Activated T-cell treated with anti-CD3 and anti-CD28 coated beads, Interleukin-2, amount 50 U/mL, for 24 hours (primary cell): ENCODE data around the gene RAD9A.

Experiments used
- DNase-seq: peaks from one replicate; pipeline ENCODE4 v3.0.0-alpha.2; 2020
- H3K27ac Mint-ChIP-seq: 2 replicates; pipeline ENCODE4 v1.8.0; 2020; ENCODE audit warnings: mild to moderate bottlenecking, mixed read lengths
- H3K27me3 Mint-ChIP-seq: 2 replicates; pipeline ENCODE4 v1.8.0; 2020; ENCODE audit warnings: mixed read lengths
- H3K36me3 Mint-ChIP-seq: 2 replicates; pipeline ENCODE4 v1.8.0; 2020; ENCODE audit warnings: low read depth, mixed read lengths
- H3K4me1 Mint-ChIP-seq: 2 replicates; pipeline ENCODE4 v1.8.0; 2020; ENCODE audit warnings: low read depth, mixed read lengths
- H3K4me3 Mint-ChIP-seq: 2 replicates; pipeline ENCODE4 v1.8.0; 2020; ENCODE audit warnings: mild to moderate bottlenecking, moderate library complexity, mixed read lengths
- H3K9me3 Mint-ChIP-seq: 2 replicates; pipeline ENCODE4 v1.8.0; 2020; ENCODE audit warnings: mixed read lengths

RAD9A gene

GRCh38 chr11:67391304-67392182, at the start of gene RAD9A:
RAD9A (plus strand) TSS chr11:67391986; CDS start chr11:67392045, 59 bp downstream.
- Mint-ChIP-seq H3K9me3 (no peaks in the 10 kb centered on the region), H3K4me3 (peak within 1 kb of the TSS; percentile 95), H3K27me3 (no peaks in the 10 kb centered on the region), H3K4me1 (peaks cover 39% of the 10 kb centered on the region), H3K36me3 (peaks cover 46% of the 10 kb centered on the region), H3K27ac (peak within 1 kb of the TSS; percentile 90)
- DNase-seq, result peak; percentile 92

- no peaks in the 10 kb centered on the region for H3K9me3 Mint-ChIP-seq
- peak overlapping the region; percentile 75 for H3K27ac Mint-ChIP-seq
- no peak for DNase-seq
- peaks cover 48% of the 10 kb centered on the region for H3K4me1 Mint-ChIP-seq
- H3K36me3 Mint-ChIP-seq, result no peaks in the 10 kb centered on the region
- no peaks in the 10 kb centered on the region for H3K27me3 Mint-ChIP-seq
- H3K4me3 Mint-ChIP-seq, result no peak overlapping the region
Observed at GRCh38 chr11:67344264-67344663, 47.5 kb upstream of the RAD9A start.

- Mint-ChIP-seq H3K36me3 (no peaks in the 10 kb centered on the region), H3K4me1 (peaks cover 58% of the 10 kb centered on the region), H3K27me3 (no peaks in the 10 kb centered on the region), H3K27ac (peak overlapping the region; percentile 75), H3K4me3 (no peak overlapping the region), H3K9me3 (no peaks in the 10 kb centered on the region)
- DNase-seq, result peak; percentile 35
Observed at GRCh38 chr11:67345247-67345919, 46.4 kb upstream of the RAD9A start.

- Mint-ChIP-seq H3K4me1 (peaks cover 61% of the 10 kb centered on the region), H3K9me3 (no peaks in the 10 kb centered on the region), H3K27me3 (no peaks in the 10 kb centered on the region), H3K27ac (peak overlapping the region; percentile 75), H3K36me3 (no peaks in the 10 kb centered on the region), H3K4me3 (no peak overlapping the region)
- no peak for DNase-seq
Observed at GRCh38 chr11:67345920-67346819, 45.6 kb upstream of the RAD9A start.

GRCh38 chr11:67347964-67348749, 43.6 kb upstream of the RAD9A start:
- H3K4me1 Mint-ChIP-seq, result peaks cover 76% of the 10 kb centered on the region
- H3K4me3 Mint-ChIP-seq, result no peak overlapping the region
- H3K27ac Mint-ChIP-seq, result peak overlapping the region; percentile 7
- no peaks in the 10 kb centered on the region for H3K9me3 Mint-ChIP-seq
- DNase-seq, result no peak
- H3K36me3 Mint-ChIP-seq, result peaks cover 2% of the 10 kb centered on the region
- H3K27me3 Mint-ChIP-seq, result no peaks in the 10 kb centered on the region

- Mint-ChIP-seq H3K36me3 (peaks cover 4% of the 10 kb centered on the region), H3K27ac (peak overlapping the region; percentile 42), H3K9me3 (no peaks in the 10 kb centered on the region), H3K4me3 (no peak overlapping the region), H3K27me3 (no peaks in the 10 kb centered on the region), H3K4me1 (peaks cover 79% of the 10 kb centered on the region)
- DNase-seq, result no peak
Observed at GRCh38 chr11:67349036-67349435, 42.8 kb upstream of the RAD9A start.

- Mint-ChIP-seq H3K4me1 (peaks cover 79% of the 10 kb centered on the region), H3K27ac (peak overlapping the region; percentile 42), H3K9me3 (no peaks in the 10 kb centered on the region), H3K4me3 (no peak overlapping the region), H3K36me3 (peaks cover 4% of the 10 kb centered on the region), H3K27me3 (no peaks in the 10 kb centered on the region)
- DNase-seq, result no peak
Observed at GRCh38 chr11:67349457-67349856, 42.3 kb upstream of the RAD9A start.

GRCh38 chr11:67349928-67350465, 41.8 kb upstream of the RAD9A start:
- peaks cover 79% of the 10 kb centered on the region for H3K4me1 Mint-ChIP-seq
- no peaks in the 10 kb centered on the region for H3K9me3 Mint-ChIP-seq
- H3K4me3 Mint-ChIP-seq, result no peak overlapping the region
- peaks cover 4% of the 10 kb centered on the region for H3K36me3 Mint-ChIP-seq
- peak overlapping the region; percentile 42 for H3K27ac Mint-ChIP-seq
- H3K27me3 Mint-ChIP-seq, result no peaks in the 10 kb centered on the region
- no peak for DNase-seq

- peak overlapping the region; percentile 63 for H3K4me3 Mint-ChIP-seq
- H3K27me3 Mint-ChIP-seq, result no peaks in the 10 kb centered on the region
- peak; percentile 75 for DNase-seq
- H3K4me1 Mint-ChIP-seq, result peaks cover 65% of the 10 kb centered on the region
- H3K36me3 Mint-ChIP-seq, result peaks cover 4% of the 10 kb centered on the region
- peak overlapping the region; percentile 90 for H3K27ac Mint-ChIP-seq
- H3K9me3 Mint-ChIP-seq, result no peaks in the 10 kb centered on the region
Observed at GRCh38 chr11:67351275-67352005, 40.3 kb upstream of the RAD9A start.

GRCh38 chr11:67352546-67353316, 39.1 kb upstream of the RAD9A start:
- Mint-ChIP-seq H3K9me3 (no peaks in the 10 kb centered on the region), H3K36me3 (peaks cover 4% of the 10 kb centered on the region), H3K4me3 (peak overlapping the region; percentile 95), H3K27ac (peak overlapping the region; percentile 99), H3K4me1 (peaks cover 67% of the 10 kb centered on the region), H3K27me3 (no peaks in the 10 kb centered on the region)
- no peak for DNase-seq

- H3K4me3 Mint-ChIP-seq, result peak within 1 kb of the TSS; percentile 95
- H3K4me1 Mint-ChIP-seq, result peaks cover 59% of the 10 kb centered on the region
- peak; percentile 97 for DNase-seq
- H3K9me3 Mint-ChIP-seq, result no peaks in the 10 kb centered on the region
- peaks cover 4% of the 10 kb centered on the region for H3K36me3 Mint-ChIP-seq
- H3K27me3 Mint-ChIP-seq, result no peaks in the 10 kb centered on the region
- peak within 1 kb of the TSS; percentile 99 for H3K27ac Mint-ChIP-seq
Observed at GRCh38 chr11:67353317-67354074, 38.3 kb upstream of the RAD9A start, which contains the start of gene POLD4. POLD4 (minus strand) TSS chr11:67353546; CDS start chr11:67353399, 147 bp downstream.
